Left kidney (tissue), 2 donors: ENCODE results near the gene ITPA. TPM values are rescaled to one million over a fixed set of nuclear protein-coding genes. Genes with fewer than 3 reads are reported as not detected.

ENCODE experiments used
- DNase-seq: peaks from one replicate; pipeline ENCODE4 v3.0.0-alpha.2; 2013
- polyA plus RNA-seq: library from polyadenylated mRNA; unstranded; fragments of 120-200 nt; gene quantifications from one replicate; pipeline ENCODE4 v1.2.1, GENCODE V29; 2013; ENCODE audit not compliant: insufficient read length

Gene ITPA
- polyA plus RNA-seq, 1 donor: 53.1 TPM

- no peak for DNase-seq
Observed at GRCh38 chr20:3243718-3244358, 34.5 kb downstream of the ITPA start.

- DNase-seq: no peak
Observed at GRCh38 chr20:3244613-3245012, 35.3 kb downstream of the ITPA start.

GRCh38 chr20:3245156-3245555 is 35.9 kb downstream of the ITPA start:
- DNase-seq: no peak

GRCh38 chr20:3245711-3246110 is 36.4 kb downstream of the ITPA start:
- DNase-seq: no peak

GRCh38 chr20:3246682-3247081 is 37.4 kb downstream of the ITPA start:
- no peak for DNase-seq

- DNase-seq: no peak
Observed at GRCh38 chr20:3247638-3248037, 38.3 kb downstream of the ITPA start.

- no peak for DNase-seq
Observed at GRCh38 chr20:3248167-3248992, 39.1 kb downstream of the ITPA start.

GRCh38 chr20:3248993-3249347 is 39.7 kb downstream of the ITPA start:
- no peak for DNase-seq

GRCh38 chr20:3250091-3250504 is 40.8 kb downstream of the ITPA start:
- no peak for DNase-seq

GRCh38 chr20:3251806-3252205 is 42.5 kb downstream of the ITPA start:
- no peak for DNase-seq

- DNase-seq: no peak
Observed at GRCh38 chr20:3255728-3256127, 46.4 kb downstream of the ITPA start.

- DNase-seq: no peak
Observed at GRCh38 chr20:3258429-3258828, 49.1 kb downstream of the ITPA start.

- no peak for DNase-seq
Observed at GRCh38 chr20:3262566-3262965, 53.3 kb downstream of the ITPA start.

- no peak for DNase-seq
Observed at GRCh38 chr20:3270051-3270450, 60.8 kb downstream of the ITPA start.

GRCh38 chr20:3273371-3273770 is 64.1 kb downstream of the ITPA start:
- DNase-seq: no peak

Other genes with a start within 250 kb of the ITPA start
- 0.73 TPM for gene GNRH2, start 165.9 kb upstream of the ITPA start, polyA plus RNA-seq
- gene MRPS26, start 163.4 kb upstream of the ITPA start, polyA plus RNA-seq: 48.0 TPM
- 0.60 TPM for gene OXT, start 137.9 kb upstream of the ITPA start, polyA plus RNA-seq
- gene AVP, start 124.8 kb upstream of the ITPA start, polyA plus RNA-seq: 0.28 TPM
- gene FASTKD5, start 49.6 kb upstream of the ITPA start, polyA plus RNA-seq: 20.4 TPM
- 9.9 TPM for gene UBOX5, start 49.6 kb upstream of the ITPA start, polyA plus RNA-seq
- gene LZTS3, start 35.9 kb upstream of the ITPA start, polyA plus RNA-seq: 13.7 TPM
- gene DDRGK1, start 4.8 kb upstream of the ITPA start, polyA plus RNA-seq: 49.1 TPM
- 2.3 TPM for gene SLC4A11, start 29.7 kb downstream of the ITPA start, polyA plus RNA-seq
- gene DNAAF9, start 198.2 kb downstream of the ITPA start, polyA plus RNA-seq: 35.6 TPM